ENCODE measurements around the gene EVPL. TPM values are rescaled to one million over a fixed set of nuclear protein-coding genes. Genes with fewer than 3 reads are reported as not detected.

EVPL gene
- total and polyA plus RNA-seq, 2 of the 13 experiments (the other 11 are each of a cell fraction or from before 2014, with no cell fraction given), result 2.1 to 8.2 TPM

GRCh38 chr17:75980188-75981018, 46.7 kb downstream of the EVPL start (continued):
- TF ChIP-seq ZSCAN21 (CRISPR knock-in tag; IDR thresholded peaks at IDR 0.05; ENCODE audit: borderline replicate concordance) (0 out of 2 replicates have a peak, but pooled peaks have one; percentile 1), SMAD9 (CRISPR knock-in tag; IDR thresholded peaks at IDR 0.05) (no peak), ZIK1 (CRISPR knock-in tag; IDR thresholded peaks at IDR 0.05; ENCODE audit: borderline replicate concordance, low read depth) (no peak), MEF2D (CRISPR knock-in tag; IDR thresholded peaks at IDR 0.05) (no peak), REST (IDR thresholded peaks at IDR 0.05; ENCODE audit: borderline replicate concordance in 1 of 2, low read depth in 1 of 2, low read length in 2 of 2) (no peak), LRRFIP1 (CRISPR knock-in tag; conservative IDR thresholded peaks at IDR 0.05) (no peak), FOXJ3 (CRISPR knock-in tag; IDR thresholded peaks at IDR 0.05; ENCODE audit: borderline replicate concordance) (no peak), GATAD1 (CRISPR knock-in tag; IDR thresholded peaks at IDR 0.05) (no peak), ZFP82 (CRISPR knock-in tag; IDR thresholded peaks at IDR 0.05; ENCODE audit: borderline replicate concordance) (no peak), CERS6 (CRISPR knock-in tag; IDR thresholded peaks at IDR 0.05) (no peak), PRDM4 (CRISPR knock-in tag; IDR thresholded peaks at IDR 0.05; ENCODE audit: borderline replicate concordance) (no peak), SNAPC5 (CRISPR knock-in tag; IDR thresholded peaks at IDR 0.05; ENCODE audit: borderline replicate concordance) (no peak), TIGD3 (CRISPR knock-in tag; IDR thresholded peaks at IDR 0.05; ENCODE audit: borderline replicate concordance) (no peak), MAFK (conservative IDR thresholded peaks at IDR 0.05 in 1 of 2, IDR thresholded peaks at IDR 0.05 in 1 of 2; ENCODE audit: low read length in 2 of 2) (no peak)

All from HepG2 (cell line).